Measurements from ENCODE around the gene HRK. TPM values are rescaled to one million over a fixed set of nuclear protein-coding genes. Genes with fewer than 3 reads are reported as not detected.

Gene HRK
- total RNA-seq, 1 experiment from 2014 or later = 3.5 TPM

GRCh38 chr12:116867523-116867922 lies 13.7 kb downstream of the HRK start:
- no peaks in the 10 kb centered on the region for H3K4me1 Mint-ChIP-seq
- ChIA-PET POLR2A (interaction anchor here (0.6 to 0.8 kb wide), 2 partner anchors 9 to 264 kb away, joined by 3 read pairs; no protein-coding TSS in a partner anchor), CTCF (no interaction called here)
- no peak for DNase-seq (ENCODE audit: low spot score)
- no peak overlapping the region for H3K27ac Mint-ChIP-seq
- ATAC-seq = no peak
- H3K27me3 Mint-ChIP-seq (ENCODE audit: low read depth) = no peaks in the 10 kb centered on the region
- no peak overlapping the region for H3K4me3 Mint-ChIP-seq
- H3K36me3 Mint-ChIP-seq = no peaks in the 10 kb centered on the region
- H3K9me3 Mint-ChIP-seq = no peaks in the 10 kb centered on the region
- TF ChIP-seq CDX4 (CRISPR knock-in tag; IDR thresholded peaks at IDR 0.05; ENCODE audit: borderline replicate concordance) (no peak), CREM (CRISPR knock-in tag; IDR thresholded peaks at IDR 0.05) (no peak), MXD4 (CRISPR knock-in tag; IDR thresholded peaks at IDR 0.05; ENCODE audit: borderline replicate concordance) (no peak), SP1 (CRISPR knock-in tag; conservative IDR thresholded peaks at IDR 0.05) (no peak), ZMAT4 (CRISPR knock-in tag; IDR thresholded peaks at IDR 0.05) (no peak), KAT7 (CRISPR knock-in tag; IDR thresholded peaks at IDR 0.05; ENCODE audit: borderline replicate concordance) (no peak), IRF2 (CRISPR knock-in tag; IDR thresholded peaks at IDR 0.05; ENCODE audit: borderline replicate concordance, low read depth) (no peak), ETV6 (CRISPR knock-in tag; IDR thresholded peaks at IDR 0.05) (no peak), TCF7 (CRISPR knock-in tag; IDR thresholded peaks at IDR 0.05; ENCODE audit: low read depth) (no peak), NFATC4 (CRISPR knock-in tag; IDR thresholded peaks at IDR 0.05) (no peak)
- TF ChIP-seq, protein P1, sequence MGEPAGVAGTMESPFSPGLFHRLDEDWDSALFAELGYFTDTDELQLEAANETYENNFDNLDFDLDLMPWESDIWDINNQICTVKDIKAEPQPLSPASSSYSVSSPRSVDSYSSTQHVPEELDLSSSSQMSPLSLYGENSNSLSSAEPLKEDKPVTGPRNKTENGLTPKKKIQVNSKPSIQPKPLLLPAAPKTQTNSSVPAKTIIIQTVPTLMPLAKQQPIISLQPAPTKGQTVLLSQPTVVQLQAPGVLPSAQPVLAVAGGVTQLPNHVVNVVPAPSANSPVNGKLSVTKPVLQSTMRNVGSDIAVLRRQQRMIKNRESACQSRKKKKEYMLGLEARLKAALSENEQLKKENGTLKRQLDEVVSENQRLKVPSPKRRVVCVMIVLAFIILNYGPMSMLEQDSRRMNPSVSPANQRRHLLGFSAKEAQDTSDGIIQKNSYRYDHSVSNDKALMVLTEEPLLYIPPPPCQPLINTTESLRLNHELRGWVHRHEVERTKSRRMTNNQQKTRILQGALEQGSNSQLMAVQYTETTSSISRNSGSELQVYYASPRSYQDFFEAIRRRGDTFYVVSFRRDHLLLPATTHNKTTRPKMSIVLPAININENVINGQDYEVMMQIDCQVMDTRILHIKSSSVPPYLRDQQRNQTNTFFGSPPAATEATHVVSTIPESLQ (CRISPR knock-in tag; IDR thresholded peaks at IDR 0.05) = no peak
- TF ChIP-seq, protein P2, sequence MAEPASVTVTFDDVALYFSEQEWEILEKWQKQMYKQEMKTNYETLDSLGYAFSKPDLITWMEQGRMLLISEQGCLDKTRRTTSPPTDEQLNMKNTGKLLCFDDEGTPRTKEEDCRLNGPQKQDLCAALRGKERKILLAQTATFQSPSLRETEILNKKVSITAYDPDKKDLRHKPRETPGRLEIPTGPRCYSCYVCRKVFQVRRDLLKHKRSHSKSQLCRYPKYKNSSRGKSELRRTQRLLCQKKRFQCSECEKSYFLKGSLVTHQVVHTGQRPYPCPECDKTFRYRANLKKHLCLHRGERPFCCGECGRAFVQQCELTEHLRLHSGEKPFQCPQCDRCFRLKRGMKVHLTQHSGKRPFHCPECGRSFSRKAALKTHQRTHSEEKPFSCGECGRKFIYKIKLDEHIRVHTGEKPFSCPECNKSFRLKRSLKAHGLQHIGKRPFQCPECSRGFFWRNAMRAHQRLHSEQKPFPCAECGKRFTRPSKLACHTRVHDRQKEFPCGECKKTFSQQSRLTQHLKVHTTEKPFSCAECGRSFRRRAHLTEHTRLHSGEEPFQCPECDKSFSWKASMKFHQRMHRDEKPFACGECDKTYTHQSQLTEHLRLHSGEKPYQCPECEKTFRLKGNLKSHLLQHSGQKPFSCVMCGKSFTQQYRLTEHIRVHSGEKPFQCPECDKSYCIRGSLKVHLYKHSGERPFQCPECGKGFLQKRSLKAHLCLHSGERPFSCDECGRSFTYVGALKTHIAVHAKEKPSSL (CRISPR knock-in tag; conservative IDR thresholded peaks at IDR 0.05) = no peak

DNA sequence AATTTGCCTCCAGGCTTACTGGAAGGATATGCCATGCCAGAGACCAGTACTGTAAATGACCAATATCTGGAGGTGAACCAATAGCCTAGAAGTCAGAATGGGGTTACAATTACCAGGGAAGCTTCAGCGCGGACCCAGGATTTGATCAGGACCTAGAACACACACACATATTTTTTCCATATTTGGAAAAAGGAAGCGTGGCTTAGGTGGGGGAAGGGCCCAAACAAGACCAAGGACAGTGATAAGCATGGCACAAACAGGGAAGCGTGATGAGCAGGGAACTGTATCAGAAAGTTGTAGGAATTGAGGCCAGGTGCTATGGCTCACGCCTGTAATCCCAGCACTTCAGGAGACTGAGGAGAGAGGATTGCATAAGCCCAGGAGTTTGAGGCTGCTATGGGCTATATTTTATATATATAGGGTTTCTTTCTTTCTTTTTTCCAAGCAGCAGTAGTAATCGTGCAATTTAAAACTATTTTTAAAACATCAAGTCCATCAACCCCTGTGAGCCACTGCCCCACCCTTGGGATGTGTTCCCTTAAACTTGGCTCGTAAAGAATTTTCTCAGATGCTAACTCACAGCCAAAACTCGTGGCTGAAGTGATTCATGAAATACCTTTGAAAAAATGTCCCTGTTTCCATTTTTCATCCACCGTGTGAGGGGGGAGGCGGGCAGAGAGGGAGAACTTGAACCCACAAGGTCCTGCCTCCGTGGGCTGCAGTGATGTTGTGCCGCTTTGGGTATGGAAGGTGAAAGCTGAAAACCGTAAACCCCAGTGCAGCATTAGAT lies 16.7 kb downstream of the HRK start:
- ATAC-seq = no peak
- no peak overlapping the region for H3K27ac Mint-ChIP-seq
- H3K4me3 Mint-ChIP-seq = no peak overlapping the region
- H3K4me1 Mint-ChIP-seq = peaks cover 6% of the 10 kb centered on the region; the same call in 1 of the 2 replicates
- CTCF ChIA-PET = interaction anchor here (1.7 kb wide), 1 partner anchor 28 kb away, joined by 8 read pairs; no protein-coding TSS in a partner anchor
- no peak for DNase-seq (ENCODE audit: low spot score)
- no peaks in the 10 kb centered on the region for H3K27me3 Mint-ChIP-seq (ENCODE audit: low read depth)
- H3K36me3 Mint-ChIP-seq = no peaks in the 10 kb centered on the region
- POLR2A ChIA-PET = no interaction called here
- H3K9me3 Mint-ChIP-seq = no peaks in the 10 kb centered on the region
- TF ChIP-seq ZNF512 (CRISPR knock-in tag; IDR thresholded peaks at IDR 0.05; ENCODE audit: borderline replicate concordance) (no peak), NFYB (CRISPR knock-in tag; conservative IDR thresholded peaks at IDR 0.05; ENCODE audit: low read depth) (no peak), PREB (CRISPR knock-in tag; IDR thresholded peaks at IDR 0.05; ENCODE audit: borderline replicate concordance) (no peak), GTF2I (CRISPR knock-in tag; conservative IDR thresholded peaks at IDR 0.05) (no peak), AR (CRISPR knock-in tag; IDR thresholded peaks at IDR 0.05) (no peak), SOX15 (CRISPR knock-in tag; IDR thresholded peaks at IDR 0.05) (no peak), SP1 (CRISPR knock-in tag; conservative IDR thresholded peaks at IDR 0.05) (no peak), IRF1 (CRISPR knock-in tag; IDR thresholded peaks at IDR 0.05) (no peak)
- TF ChIP-seq, protein P2 (CRISPR knock-in tag; conservative IDR thresholded peaks at IDR 0.05) = no peak
